Stimulated activated CD8-positive, alpha-beta memory T cell treated with anti-CD3 and anti-CD28 coated beads, Interleukin-4, amount 100 ng/mL, for 4 hours (primary cell): ENCODE data around the gene PRPF40B.
A peak's percentile ranks its signal among the peaks of the same experiment; 100 is the strongest.

Experiments used
- DNase-seq, 2 donors: peaks; one replicate each; pipeline ENCODE4 v3.0.0-alpha.2; 2020; ENCODE audit warnings: low read depth in 2 of 2, low spot score in 1 of 2

Gene PRPF40B

DNA sequence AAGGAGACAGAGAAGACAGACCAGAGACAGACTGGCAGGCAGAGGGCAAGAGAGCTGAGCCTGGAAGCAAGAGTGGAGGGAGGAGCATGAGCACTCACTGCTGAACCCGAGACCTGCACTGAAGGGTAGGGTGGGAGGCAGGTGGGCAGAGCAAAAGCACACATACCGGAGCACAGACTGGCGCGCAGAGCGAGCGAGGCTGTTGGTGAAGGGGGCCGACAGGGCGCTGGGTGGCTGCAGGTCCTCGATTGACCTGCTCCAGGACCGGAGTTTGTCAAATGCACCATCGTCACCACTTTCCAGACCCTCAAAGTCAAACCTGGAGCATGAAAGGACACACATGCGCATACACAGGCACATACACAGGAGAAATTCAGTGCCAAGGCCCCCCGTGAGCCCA lies 34.9 kb downstream of the PRPF40B start:
- no peak for DNase-seq

DNA sequence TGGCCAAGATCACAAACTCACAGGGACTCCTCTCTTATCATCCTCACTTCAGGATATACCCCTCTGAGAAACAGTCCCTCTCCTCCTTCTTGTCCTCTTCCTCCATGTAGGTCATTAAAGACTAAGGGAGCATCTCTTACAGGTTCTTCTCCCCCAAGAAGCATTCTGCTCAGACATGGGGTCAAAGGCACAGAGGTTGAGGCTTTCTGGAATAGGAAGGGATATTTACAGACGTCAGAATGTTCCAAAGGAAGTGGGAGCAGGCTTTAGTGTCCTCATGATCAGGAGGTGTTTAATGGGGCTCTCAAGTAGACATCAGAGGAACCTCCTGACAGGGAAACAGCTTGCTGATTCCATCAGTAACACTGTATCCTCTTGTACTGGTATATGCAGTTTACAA lies 36.4 kb downstream of the PRPF40B start:
- no peak for DNase-seq

DNA sequence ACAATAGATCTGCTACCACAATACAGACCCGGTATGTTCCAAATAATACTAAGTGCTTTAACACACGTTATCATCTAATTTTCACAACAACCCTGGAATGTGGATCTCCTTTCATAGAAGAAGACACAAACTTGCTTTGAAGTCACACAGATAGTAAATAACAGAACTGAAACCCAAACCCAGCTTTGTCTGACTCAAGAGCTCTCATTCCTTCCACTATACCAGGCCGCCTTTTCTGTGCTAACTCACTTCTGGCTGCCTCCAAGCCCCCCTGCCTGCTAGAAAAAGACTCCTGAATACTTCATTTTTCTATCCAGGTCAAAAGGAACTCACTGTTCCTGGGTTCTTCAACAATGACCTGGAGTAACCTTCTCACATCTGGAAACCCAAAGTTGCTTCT lies 37.8 kb downstream of the PRPF40B start:
- no peak for DNase-seq

DNA sequence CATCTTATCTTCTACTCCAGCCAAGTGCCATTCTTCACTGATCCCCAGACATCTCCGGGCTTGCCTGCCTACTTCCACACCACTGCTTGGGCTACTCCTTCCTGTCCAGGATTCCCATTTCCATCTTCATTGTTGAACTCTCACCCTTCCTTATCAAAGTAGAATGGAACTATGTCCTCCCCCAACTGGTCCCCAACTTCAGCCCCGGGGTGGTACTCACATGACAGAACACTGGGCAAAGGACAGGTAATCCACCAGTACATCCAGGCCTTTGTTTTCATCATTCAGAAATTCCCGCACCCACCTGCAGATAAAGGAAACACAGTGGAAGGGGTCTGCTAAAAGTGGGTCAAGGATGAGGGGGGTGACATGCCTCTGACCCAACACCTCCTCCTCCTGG lies 38.4 kb downstream of the PRPF40B start:
- DNase-seq: no peak

DNA sequence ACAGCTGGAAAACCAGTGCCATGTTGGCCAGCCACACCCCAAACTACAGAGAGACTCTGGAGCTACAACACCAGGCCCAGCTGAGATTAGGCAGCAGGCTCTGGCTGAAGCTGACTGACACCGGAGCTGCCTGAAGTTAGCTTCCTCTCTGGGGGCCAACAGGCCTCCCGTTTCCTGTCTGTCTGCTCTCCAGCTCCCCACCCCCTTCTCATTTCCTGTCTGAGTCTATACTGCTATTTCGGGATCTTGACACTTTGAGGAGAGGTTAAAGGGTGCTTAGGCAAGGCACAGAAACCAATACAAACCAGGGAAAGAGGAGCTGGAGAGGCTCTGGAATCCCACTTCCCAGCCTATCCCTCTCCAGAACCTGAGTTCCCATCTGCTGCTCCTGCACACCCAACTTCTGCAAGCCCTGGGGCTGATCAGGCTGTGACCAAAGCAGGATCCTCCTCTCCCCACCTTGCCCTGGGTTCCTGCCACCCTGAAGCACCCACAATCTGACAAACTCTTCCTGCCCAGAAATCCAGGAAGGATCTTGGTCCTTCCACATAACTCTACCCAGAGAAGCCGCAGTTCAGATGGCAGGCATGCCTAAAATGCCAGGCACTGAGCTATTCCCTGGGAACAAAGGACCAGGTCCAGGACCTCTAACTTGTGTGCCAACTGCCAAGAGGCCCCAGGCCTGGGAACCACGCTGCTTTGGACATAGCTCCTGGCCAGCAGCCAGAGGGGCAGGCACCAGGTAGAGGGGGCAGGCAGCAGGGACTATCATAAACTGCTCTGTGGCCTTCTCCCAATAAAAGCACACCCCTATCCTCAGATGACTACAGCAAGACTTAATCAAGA lies 39.9 kb downstream of the PRPF40B start:
- peak; percentile 33 to 58 for DNase-seq

- DNase-seq: no peak
These were observed 40.8 kb downstream of the PRPF40B start for GRCh38 chr12:49664167-49664566.

DNA sequence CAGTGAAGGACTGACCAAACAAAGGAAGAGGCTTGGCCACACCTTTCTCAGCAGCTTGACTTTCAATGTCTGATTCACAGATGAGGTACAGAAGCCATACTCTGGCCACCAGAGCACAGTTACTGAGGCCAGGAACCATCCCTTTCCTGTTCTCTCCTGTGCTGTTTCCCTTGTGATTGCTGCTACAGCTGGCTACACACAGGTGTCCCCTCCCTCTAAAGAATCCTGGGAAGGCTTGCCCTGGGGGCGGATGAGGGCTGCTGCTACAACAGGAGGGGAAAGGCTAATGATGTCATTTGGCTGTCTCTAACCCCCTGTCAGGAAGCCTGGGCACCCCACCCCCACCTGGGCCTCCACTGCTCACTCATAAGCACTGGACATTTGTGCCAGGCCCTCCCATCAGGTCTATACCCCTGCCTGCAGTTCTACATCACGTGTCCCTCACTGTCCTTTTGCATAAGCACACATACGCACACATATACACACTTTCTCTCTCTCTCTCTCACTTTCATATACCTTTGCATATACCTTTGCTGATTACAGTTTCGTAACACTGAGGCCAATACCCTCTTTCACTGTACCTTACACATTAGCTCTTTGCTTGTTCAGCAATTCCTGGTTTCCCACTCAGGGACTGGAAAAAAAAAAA lies 41.4 kb downstream of the PRPF40B start:
- no peak for DNase-seq

DNA sequence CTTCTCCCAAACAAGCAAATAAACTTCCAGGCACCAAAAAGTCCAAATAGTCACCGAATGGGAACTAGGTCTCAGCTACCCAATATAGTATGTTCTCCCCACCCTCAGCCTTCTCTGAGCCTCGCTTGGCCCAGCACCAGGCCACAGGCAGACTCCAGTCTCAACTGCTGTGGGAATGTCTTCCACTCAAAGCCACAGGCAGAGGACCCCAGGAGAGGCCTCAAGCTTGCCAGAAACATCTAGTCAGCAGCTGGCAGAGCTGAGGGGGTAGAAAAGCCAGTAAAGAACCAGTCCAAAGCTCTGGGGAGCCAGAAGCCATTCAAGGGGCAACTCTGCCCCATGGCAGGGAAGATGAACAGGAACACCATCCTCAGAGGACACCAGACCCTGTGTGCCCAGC lies 42.0 kb downstream of the PRPF40B start:
- no peak for DNase-seq

DNA sequence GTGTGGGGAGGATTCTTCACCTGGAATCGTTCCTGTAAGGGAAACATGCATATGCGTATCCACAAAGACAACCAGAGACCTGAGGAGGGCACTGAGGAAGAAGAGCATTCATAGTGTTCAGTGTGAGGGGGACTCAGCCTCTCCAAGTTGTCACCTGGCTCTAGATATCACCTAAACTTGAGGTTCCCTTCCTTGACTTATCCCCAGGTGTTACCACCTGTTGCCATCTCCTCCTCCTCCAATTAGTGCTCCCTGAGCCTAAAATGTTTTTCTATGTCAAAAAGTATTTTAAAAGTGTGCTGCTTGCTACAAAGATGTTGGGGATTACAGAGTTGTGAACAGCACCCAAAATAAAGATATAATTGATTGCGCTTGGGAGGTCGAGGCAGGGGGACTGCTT lies 42.8 kb downstream of the PRPF40B start:
- DNase-seq: no peak

DNA sequence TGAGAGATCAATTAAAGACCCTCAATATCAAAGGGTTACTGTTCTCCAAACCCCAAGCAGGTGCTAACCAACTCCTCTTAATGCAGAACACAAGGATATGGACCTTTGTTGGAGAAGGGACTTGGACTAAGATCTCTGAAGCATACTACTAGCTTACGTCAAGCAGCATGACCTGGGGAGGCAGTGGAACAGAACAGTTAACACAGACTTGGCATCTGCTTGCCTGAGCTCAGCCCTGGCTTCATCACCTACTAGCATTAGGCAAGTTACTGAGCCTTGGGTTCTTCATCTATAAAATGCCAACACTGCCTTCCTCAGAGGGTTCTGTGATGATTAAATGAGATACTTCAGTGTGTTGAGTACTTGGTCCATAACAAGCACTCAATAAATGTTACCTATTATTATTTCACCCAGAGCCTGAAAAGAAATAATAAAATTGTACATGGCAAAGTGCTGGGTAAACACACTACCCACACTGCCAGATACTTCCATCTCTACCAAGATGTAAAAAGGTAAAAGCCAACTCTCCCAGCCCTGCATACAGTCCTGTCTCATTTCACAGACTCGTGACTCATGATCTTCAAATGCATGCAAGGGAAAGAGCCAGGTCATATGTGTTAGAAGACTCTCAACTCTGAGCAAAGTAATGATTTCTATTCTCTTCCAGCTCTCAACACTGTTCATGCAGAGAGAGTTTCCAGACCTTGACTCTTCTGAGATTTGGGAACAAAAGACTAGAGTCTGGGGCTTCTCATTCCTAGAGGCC lies 44.1 kb downstream of the PRPF40B start:
- DNase-seq: no peak

GRCh38 chr12:49669796-49670195 lies 46.4 kb downstream of the PRPF40B start:
- no peak for DNase-seq

DNA sequence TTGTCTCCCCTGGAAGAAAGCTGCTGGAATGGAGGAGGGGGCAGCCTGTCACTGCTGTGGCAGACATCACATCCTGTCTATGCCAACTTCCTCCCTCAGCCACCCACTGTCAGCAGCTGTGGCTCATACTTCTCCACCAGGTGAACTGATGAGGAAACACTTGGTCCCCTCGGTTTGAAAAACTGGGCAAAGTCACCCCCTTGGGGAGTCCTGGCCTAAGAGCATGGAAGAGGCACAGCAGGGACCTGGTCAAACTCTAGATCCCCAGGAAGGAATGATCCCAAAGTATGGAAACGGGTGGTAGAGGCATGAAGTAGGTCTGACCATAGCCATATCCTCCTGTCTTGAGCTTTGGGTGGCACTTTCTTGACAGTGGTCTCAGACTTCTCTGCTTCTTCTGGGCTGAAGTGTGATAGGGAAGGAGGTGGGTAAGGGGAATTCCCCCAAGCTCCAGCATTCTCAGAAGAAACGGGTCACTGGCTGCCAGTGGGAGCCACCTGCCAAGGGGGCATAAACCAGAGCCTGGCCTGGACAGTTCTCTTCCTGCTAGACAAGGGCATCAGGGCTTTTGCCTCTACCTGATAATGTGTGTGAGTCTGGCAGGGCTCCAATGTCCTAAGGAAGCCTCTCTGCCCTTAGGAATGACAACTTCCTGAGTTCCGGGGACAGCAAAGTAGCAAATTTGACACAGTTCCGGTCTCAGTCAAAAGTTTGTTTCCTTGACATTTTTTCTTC lies 47.8 kb downstream of the PRPF40B start:
- peak; percentile 26 to 54 for DNase-seq

DNA sequence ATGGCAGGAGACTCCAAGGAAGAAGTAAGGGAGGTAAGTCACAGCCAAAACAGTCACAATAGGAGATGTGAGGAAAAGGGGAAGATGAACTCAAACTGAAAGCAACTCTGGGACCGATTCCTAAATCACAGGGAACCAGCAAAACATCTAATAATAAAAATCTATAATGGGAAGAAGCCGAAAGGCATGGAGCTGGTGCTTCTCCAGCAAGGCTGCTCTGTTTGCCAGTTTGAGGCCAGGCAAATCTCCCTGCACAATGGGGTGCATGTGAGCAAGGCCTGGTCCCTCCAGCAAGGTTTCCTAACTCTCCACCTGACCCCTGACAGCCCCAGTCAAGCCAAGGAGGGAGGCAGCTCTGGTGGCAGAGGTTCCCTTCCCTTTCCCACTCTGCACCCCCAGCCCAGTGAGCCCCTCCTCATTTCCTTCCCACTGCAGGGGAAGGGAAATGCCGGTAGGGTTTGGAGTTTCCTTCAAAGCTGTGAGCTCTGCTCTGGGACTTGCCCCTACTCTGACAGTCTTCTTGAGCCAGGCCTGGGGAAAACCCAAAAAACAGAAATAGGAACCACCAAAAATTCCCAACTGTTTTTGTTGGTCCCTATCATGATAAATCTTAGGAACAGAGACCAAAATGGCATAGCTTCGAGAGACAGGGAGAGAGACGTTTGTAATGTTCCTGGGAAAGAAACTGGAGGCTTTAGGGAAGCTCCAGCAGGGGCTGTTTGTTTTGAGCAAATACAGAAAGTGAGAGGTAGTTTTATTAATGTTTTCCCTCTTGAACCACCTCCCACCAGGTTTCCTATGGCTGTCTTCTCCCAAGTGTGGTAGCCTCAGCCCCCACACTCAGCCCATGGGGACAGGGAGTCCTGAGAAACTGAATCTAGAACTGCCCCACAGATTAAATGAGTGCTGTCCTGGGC lies 49.2 kb downstream of the PRPF40B start:
- DNase-seq: no peak

DNA sequence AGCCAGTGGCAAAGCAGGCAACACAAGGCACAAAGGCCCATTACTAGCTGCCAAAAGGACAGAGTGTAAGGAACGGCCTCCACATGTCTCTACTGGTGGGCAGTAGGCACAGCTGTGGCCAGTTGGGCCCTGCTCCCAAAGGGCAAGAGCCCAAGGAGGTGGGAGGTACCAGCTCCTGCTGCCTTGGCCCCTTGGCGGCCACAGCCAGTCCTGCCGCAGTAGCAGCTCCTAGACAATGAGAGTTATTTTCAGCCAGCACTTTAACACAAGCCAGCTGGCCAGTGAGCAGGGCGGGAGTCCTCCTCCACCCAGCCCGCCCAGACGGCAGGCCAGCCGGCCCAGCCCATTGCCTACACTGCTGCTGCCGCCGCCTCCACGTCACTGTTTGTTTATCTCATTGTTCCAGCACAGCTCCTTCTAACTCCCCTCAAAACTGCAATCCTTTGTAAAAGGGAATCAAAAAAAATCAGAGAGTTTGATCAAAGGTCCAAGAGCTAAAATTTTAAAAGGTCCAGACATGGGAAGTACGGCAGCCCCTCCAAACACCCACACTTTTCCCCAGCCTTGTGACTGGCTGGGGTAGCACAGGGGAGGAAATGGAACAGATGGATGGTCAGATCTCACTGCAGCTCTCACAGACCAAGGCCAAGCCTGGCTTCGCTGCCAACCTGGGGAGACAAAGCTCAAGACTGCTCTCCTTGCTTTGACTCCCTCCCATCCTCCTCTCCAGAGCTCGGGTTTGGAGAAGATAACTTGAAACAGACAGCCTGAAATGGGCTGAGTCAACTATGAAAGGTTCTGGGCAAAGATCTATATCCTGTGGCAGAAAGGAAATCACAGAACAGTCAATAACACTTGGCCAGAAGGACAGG lies 50.3 kb downstream of the PRPF40B start:
- no peak for DNase-seq

GRCh38 chr12:49674318-49674981 lies 51.1 kb downstream of the PRPF40B start:
- no peak for DNase-seq

GRCh38 chr12:49675137-49675536 lies 51.8 kb downstream of the PRPF40B start:
- DNase-seq: no peak

DNA sequence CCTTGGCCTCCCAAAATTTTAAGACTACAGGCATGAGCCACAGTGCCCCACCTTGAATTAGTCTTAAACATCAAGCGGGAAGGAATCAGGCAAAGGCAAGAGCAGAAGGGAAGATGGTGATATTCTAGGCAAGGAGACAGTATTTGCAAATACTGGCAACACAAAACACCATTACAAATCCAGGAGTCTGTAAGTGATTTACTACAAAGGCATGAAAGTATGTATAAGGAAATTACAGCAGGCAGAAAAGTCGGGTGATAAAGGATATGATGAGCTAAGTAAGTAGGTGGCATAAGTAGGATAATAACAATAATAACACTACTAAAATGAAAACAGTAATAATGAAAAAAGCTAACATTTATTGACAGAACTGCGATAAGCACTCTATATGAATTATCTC lies 55.4 kb downstream of the PRPF40B start:
- no peak for DNase-seq

DNA sequence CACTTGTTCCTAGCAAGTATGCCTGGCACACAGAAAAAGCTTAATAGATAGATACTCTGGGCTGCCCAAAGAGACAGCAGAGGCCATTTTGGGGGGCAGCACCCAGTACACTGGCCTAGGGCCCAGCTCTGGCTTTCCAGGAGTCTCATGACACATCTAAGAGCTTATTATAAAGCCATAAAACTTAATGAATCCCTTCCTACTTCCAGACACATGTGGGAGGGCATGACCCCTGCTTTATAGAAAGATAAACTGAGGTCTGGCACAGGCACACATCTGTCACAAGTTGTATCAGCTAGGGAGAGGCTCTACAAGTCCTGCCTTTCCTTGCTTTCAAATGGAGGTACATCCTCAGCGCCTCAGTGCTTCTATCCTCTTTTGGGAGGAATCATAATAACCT lies 56.7 kb downstream of the PRPF40B start:
- no peak for DNase-seq
